Measurements from ENCODE around the gene DHX34.
"Not testable (repeated sequence)": the region's sequence is repeated elsewhere in the genome, so short reads cannot be mapped to it uniquely, and the experiment has no call there.

DHX34 gene

GRCh38 chr19:47391510-47392223 is 42.6 kb downstream of the DHX34 start:
- no peak for FAIRE-seq

- FAIRE-seq: no peak
Observed at GRCh38 chr19:47398707-47399597, 49.8 kb downstream of the DHX34 start.

GRCh38 chr19:47402504-47402903 is 53.4 kb downstream of the DHX34 start:
- FAIRE-seq: no peak

GRCh38 chr19:47404334-47405196 is 55.5 kb downstream of the DHX34 start:
- no peak for FAIRE-seq

GRCh38 chr19:47405197-47405550 is 56.1 kb downstream of the DHX34 start:
- FAIRE-seq: no peak

- FAIRE-seq: no peak
Observed at GRCh38 chr19:47405854-47406417, 56.8 kb downstream of the DHX34 start.

GRCh38 chr19:47406711-47407416 is 57.7 kb downstream of the DHX34 start:
- no peak for FAIRE-seq

- FAIRE-seq: no peak
Observed at GRCh38 chr19:47407417-47407774, 58.3 kb downstream of the DHX34 start.

GRCh38 chr19:47408156-47408938 is 59.2 kb downstream of the DHX34 start:
- no peak for FAIRE-seq

GRCh38 chr19:47411101-47411500 is 62.0 kb downstream of the DHX34 start:
- FAIRE-seq: no peak

GRCh38 chr19:47411696-47412095 is 62.6 kb downstream of the DHX34 start:
- not testable (repeated sequence) for FAIRE-seq

- no peak for FAIRE-seq
Observed at GRCh38 chr19:47413941-47414340, 64.8 kb downstream of the DHX34 start.

- FAIRE-seq: no peak
Observed at GRCh38 chr19:47414469-47414868, 65.4 kb downstream of the DHX34 start.

GRCh38 chr19:47415953-47416642 is 67.0 kb downstream of the DHX34 start:
- no peak for FAIRE-seq

GRCh38 chr19:47416643-47416985 is 67.5 kb downstream of the DHX34 start:
- no peak for FAIRE-seq

- no peak for FAIRE-seq
Observed at GRCh38 chr19:47417107-47417745, 68.1 kb downstream of the DHX34 start.

GRCh38 chr19:47417746-47418691 is 68.9 kb downstream of the DHX34 start:
- FAIRE-seq: no peak

GRCh38 chr19:47418692-47419029 is 69.5 kb downstream of the DHX34 start:
- no peak for FAIRE-seq
